HG02588 (cell line): ENCODE data around the gene RPL13A.

Source experiments
- ATAC-seq: cut with Tn5 transposase; IDR thresholded peaks from one replicate; pipeline ENCODE4 v1.9.1; 2021; ENCODE audit warnings: mild to moderate bottlenecking, moderate library complexity; ENCODE audit not compliant: unreplicated experiment

Gene RPL13A

DNA sequence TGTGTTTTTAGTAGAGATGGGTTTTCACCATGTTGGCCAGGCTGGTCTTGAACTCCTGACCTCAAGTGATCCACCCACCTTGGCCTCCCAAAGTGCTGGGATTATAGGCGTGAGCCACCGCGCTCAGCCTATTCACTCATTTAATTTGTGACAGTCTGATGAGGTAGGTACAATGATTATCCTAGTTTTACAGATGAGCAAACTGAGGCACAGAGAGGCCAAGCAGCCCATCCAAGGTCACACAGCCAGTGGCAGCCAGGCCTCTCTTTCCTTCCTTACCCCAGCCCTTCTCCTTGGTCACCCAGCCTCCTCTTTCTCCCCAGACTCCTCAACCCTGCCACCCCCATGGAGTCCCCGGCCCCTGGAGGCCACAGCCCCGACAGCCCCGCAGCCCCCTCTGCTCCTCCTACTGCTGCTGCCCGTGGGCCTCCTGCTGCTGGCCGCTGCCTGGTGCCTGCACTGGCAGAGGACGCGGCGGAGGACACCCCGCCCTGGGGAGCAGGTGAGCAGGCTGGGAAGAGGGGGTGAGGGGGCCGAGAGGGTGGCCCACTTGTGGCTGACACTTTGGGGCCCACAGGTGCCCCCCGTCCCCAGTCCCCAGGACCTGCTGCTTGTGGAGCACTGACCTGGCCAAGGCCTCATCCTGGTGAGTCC is 7.3 kb upstream of the RPL13A start:
- ATAC-seq = no peak

DNA sequence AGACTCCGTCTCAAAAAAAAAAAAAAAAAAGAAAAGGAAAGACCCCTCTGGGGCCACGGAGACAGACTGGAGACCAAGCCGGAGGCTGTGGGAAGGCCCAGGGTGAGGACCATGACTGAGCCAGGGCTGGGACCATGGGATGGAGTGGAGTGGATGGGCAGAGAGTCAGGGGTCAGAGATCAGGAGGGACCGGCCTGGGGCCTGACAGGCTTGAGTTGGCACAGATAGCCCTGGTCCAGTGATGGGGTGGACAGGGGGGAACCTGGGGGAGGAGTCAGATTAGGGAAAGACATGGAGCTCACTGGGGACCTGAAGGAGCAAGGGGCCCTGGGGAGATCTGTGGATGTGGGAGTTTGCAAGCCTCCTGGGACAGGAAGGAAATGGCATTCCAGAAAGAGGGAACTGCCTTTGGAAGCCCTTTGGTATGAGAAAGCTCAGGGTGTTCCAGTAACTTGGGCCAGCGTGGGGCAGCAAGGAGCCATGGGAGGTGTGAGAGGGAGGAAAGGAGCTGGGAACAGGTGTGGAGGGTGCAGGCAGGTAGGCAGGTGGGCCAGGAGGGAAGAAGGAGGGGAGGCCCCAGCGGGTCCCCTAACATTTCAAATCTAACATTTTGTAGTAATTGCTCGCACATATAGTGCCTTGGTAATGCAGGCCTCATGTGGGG is 6.3 kb upstream of the RPL13A start:
- no peak for ATAC-seq

DNA sequence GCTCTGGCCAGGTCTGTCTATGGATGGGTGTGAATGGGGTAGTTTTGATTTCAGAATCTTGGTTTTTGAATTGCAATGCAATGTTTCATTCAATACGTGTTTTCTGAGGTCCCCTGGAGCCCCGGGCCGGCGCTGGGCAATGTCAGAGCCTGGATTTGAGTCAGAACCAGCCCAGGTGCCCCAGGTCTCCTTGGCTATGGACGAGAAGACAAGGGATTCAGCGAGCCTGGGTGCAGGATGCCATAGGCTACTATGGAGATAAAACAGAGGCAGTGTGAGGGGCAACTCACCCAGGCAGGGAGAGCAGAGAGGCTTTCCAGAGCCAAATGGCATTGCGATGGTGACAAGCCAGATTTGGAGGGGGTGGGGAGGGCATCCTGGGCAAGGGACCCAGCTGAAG is 1.2 kb upstream of the RPL13A start:
- ATAC-seq = no peak

DNA sequence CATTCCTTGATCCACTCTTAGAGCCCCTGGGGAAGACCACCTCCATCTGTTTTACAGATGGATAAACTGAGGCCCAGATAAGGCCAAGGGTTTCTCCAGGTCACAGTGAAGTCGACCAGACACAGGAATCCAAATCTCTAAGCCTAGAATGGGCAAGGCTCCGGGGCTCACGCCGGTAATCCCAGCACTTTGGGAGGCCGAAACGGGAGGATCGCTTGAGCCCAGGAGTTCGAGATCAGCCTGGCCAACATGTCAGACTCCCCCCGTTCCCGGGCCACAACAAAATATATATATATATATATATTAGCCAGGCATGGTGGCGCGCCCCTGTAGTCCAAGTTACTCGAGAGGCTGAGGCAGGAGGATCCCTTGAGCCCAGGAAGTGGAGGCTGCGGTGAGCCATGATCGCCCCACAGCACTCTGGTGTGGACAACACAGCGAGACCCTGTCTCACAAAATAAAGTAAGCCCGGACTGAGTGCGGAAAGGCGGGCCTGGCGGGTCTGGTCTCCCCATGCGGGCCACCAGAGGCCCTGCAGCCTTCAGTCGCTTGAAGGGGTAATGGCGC is 615 bp upstream of the RPL13A start:
- ATAC-seq = no peak

DNA sequence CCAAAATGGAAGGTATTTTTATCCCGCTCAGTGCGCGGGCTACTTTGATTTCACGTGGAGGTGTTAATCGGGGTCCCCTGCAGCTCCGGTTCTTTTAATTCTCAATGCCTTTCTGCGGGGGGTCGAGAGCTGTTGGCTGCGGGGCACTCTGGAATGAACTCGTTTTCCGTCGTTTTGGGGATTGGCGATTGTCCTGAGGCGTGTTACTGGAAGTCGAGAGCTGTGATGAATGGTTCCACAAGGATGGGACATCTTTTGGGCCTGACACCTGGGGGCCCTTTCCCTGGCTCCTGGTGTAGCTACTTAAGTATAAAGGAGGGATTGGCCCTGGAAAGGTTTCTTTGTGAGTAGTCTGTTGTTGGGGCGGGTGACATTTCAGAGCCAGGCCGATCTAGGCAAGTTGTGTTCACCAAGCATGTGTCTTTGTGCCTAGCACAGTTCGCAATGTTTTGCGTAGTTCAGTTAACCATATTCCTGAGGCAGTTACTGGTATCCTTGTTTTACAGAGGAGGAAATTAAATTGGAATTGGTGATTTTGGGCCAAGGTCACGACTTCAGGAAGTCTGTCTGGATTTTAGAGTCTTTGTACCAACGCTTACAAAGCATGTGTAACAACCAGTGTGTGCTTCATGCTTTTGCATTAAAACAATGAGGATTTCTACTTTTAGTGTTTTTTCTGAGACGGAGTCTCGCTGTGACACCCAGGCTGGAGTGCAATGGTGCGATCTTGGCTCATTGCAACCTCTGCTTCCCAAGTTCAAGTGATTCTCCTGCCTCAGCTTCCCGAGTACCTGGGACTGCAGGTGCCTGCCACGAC is 846 bp downstream of the RPL13A start:
- ATAC-seq = no peak

DNA sequence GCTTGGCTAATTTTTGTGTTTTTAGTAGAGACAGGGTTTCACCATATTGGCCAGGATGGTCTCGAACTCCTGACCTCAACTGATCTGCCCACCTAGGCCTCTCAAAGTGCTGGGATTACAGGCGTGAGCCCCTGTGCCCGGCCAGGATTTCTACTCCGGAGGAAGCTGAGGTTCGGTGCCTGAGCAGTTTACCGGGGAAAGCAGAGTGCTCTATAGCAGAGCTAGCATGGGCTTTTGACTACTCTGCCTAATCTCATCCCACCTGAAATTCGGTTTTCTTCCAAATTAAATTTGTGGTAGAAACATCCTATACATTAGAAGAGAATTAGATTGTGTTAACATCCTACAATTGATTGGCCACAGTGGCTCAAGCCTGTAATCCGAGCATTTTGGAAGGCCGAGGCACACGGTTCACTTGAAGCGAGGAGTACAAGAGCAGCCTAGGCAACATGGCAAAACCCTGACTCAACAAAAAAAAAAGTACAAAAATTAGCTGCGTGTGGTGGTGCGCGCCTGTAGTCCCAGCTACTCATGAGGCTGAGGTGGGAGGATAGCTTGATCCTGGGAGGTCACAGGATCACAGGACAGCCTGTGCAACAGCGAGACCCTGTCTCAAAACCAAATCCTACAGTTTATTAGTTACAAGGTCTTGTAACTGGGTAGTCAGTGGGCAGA is 1.6 kb downstream of the RPL13A start:
- no peak for ATAC-seq

DNA sequence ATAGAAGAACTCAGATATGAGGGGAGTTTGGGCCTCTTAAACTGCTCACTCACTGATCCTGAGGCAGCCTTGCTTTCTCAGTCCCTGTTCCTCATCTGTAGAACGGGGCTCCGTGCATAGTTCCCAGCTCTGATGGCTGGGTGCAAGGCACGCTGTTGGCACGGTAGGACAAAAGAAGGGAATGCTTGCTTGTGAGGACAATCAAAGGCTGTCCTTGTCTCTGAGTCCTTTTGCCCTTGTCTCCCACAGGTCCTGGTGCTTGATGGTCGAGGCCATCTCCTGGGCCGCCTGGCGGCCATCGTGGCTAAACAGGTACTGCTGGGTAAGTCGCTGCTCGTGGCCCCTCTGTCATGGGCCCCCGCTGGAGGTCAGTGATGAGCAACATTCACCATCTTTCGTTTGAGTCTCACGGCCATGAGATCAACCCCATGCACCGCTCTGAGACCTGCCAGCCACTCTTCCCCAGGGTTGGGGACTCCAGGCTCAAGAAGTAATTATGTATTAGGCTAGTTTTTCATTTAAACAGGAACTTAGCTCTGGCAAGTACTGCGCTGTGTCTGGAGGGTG is 2.3 kb downstream of the RPL13A start:
- no peak for ATAC-seq

DNA sequence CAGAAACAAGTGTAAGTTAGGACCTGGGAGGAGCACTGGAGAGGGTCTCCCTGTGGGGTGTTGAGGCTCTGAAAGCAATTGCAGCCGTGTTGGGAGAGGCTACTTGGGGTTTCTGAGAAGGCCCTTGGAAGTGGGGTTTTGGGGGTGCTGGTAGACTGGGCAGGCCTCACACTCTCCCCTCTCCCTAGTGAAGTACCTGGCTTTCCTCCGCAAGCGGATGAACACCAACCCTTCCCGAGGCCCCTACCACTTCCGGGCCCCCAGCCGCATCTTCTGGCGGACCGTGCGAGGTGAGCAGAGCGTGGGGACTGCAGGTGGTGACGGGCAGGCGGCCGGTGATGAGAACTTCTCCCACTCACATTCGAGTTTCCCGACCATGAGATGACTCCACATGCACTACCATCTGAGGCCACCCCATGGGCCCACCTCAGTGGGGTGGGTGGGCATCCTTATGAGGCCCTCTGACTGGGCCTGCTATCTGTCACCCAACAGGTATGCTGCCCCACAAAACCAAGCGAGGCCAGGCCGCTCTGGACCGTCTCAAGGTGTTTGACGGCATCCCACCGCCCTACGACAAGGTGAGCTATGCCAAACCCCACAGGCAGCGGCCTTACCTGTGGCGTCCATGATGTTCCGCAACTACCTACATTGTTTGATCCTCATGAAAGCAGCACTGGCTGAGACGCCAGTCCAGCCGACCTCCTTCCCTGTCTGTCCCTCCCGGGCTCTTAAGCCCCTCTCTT is 3.0 kb downstream of the RPL13A start:
- no peak for ATAC-seq

DNA sequence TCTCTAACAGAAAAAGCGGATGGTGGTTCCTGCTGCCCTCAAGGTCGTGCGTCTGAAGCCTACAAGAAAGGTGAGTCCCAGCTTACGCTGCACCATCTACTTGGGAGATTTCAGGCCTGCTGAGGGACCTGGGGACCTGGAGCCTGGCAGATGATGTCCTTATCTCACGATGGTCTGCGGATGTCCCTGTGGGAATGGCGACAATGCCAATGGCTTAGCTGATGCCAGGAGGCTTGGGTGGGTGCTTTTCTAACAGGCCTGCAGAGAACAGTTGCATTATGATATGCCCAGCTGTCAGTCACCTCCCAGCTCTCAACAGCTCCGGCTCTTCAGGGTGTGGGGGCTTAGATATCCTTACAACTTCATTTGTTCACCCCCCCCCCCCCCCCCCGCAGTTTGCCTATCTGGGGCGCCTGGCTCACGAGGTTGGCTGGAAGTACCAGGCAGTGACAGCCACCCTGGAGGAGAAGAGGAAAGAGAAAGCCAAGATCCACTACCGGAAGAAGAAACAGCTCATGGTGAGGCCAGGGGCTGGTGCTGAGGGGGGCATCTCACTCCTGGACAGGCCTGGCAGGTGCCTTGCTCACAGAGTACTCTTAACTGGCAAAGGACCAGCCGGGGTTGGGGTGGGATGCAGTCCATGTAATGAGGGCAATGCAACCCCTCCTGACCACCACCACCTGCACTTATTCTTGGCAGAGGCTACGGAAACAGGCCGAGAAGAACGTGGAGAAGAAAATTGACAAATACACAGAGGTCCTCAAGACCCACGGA is 3.8 kb downstream of the RPL13A start:
- no peak for ATAC-seq

DNA sequence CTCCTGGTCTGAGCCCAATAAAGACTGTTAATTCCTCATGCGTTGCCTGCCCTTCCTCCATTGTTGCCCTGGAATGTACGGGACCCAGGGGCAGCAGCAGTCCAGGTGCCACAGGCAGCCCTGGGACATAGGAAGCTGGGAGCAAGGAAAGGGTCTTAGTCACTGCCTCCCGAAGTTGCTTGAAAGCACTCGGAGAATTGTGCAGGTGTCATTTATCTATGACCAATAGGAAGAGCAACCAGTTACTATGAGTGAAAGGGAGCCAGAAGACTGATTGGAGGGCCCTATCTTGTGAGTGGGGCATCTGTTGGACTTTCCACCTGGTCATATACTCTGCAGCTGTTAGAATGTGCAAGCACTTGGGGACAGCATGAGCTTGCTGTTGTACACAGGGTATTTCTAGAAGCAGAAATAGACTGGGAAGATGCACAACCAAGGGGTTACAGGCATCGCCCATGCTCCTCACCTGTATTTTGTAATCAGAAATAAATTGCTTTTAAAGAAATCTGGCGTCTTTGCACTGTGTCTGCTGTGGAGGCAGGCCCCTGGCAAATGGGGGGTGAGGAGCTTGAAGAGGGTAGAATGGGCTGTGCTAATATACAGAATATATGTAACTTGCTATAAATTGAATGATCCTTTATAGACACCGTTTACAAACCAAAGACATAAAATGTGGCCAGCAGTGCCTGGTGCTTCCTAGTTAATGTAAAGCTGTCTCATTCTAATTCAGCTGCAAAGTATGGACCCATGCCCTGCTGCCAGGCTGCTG is 4.6 kb downstream of the RPL13A start:
- no peak for ATAC-seq

DNA sequence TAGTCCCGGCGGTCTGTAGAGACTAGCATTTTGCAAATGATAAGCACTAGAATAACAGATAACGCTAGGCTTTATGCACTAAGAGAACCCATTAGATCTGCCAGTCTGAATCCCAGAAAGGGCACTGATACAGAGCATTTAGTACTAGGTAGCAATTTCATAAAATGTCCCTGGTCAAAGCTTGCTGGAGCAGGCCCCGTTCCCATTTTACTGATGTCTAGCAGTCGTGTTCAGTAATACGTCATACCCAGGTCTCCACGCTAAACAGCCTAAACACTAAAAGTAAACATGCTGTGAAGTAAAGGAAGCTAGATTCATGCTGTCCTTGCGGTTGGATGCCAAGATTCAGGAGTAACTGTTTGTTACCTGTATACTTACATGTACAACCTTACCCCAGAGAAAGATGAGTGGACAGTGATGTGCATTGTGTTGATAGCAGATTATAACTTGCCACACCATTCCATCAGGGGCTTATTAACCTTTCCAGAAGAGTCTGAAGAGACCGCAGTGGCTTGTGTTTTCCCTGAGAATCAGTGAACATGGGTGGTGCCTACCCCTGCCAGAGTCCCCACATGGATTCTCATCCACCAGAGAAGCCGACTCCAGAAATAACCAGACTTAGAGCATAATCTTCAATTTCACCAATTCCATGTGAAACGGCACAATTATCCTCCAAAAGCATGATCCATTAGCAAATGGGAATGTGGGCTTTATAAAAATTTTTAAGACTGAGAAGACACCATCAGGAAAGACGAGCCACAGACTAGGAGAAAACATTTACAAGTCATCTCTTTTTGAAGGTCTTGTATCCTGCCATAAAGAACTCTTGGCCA is 5.4 kb downstream of the RPL13A start:
- no peak for ATAC-seq

DNA sequence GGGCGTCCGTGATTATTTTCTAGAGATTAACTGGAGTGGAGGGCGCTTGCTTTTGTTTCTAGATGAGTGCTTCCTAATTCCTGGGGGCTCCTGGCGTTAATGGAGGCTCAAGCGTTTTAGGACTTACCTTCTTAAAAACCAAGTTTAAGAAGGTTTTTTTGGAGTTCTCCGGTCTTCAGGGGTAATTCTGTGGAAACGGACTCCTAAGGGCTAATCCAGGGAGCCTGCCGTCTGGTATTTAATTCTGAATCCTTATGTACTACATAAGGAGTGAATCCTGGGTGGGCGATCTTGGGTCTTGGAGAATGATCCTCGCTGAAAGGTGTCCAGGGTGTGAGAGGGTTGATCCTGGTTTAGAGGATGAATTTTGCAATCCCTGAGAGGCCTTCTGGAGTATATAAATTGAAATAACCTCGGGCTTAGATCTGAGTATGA is 9.2 kb downstream of the RPL13A start:
- no peak for ATAC-seq

DNA sequence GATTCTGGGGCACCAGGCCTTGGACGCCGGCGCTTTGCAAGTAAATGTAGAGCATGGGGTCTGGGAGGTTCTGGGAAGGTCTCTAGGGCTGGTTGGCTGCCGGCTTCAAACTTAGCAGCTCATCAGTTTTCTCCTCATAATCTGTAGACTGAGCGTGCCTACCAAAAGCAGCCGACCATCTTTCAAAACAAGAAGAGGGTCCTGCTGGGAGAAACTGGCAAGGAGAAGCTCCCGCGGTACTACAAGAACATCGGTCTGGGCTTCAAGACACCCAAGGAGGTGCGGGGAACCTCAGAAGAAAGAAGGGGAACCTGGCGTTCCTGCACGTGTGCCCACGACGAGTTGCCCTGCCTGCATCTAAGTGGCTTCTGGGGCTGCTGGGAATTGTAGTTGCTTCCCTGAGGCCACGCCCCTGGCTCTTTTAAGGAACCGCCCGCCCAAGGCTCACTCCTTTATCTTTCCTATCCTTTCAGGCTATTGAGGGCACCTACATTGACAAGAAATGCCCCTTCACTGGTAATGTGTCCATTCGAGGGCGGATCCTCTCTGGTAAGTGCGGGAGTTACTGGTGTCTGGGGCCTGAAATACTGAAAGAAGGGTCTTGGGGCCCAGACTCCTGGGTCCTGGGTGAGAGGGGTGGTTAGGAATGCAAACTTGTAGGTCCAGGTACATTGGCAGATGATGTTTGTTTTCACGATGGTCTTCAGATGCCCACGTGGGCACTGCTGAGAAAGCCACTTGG is 9.8 kb downstream of the RPL13A start:
- no peak for ATAC-seq

DNA sequence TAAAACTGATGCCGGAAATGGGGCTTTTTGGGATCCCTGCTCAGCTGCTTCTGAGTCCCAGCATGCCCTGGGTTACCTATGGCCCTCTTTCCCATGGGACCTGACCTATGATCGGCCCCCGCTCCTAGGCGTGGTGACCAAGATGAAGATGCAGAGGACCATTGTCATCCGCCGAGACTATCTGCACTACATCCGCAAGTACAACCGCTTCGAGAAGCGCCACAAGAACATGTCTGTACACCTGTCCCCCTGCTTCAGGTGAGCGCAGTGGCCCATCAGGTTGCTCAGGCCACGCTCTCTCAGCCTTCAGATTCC is 10.3 kb downstream of the RPL13A start:
- ATAC-seq = no peak

DNA sequence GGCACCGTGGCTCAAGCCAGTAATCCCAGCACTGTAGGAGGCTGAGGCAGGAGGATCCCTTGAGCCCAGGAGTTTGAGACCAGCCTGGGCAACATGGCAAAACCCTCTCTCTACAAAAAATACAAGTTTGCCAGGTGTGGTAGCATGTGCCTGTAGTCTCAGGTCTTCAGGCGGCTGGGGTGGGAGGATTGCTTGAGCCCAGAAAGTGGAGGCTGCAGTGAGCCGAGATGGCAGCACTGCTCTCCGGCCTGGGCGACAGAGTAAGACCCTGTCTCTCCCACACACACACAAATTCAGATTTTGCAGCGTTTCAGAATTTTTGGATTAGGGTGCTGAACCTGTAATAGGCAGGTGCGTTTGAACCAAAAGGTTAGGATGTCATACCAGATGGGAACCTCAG is 11.1 kb downstream of the RPL13A start:
- no peak for ATAC-seq

DNA sequence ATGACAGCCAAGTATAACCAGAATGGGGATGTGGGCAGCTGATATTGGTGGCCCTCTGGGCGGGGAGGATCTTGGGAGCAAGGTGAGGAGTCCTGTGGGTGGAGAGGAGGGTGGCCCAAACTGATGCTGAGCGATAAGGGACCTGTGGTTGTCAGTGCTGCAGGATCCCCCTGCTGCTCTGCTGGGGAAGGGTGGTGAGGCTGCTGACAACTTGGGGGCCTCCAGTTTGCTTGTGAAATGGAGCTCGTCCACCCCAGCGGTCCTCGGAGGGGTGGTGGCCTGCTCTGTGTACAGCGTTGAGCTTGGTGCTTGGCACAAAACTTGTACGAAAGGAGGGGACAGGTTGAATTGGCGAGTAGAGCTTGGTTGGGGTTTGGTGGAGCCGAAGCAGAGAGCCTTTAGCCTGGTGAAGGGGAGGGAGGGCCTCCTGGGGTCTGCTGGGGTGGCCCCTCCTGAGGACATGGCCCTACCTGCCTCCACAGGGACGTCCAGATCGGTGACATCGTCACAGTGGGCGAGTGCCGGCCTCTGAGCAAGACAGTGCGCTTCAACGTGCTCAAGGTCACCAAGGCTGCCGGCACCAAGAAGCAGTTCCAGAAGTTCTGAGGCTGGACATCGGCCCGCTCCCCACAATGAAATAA is 11.7 kb downstream of the RPL13A start:
- ATAC-seq = no peak
